GM12864 (cell line): ENCODE measurements around the gene LDLRAD4.

Experiments
- DNase-seq: peaks from one replicate; pipeline ENCODE4 v3.0.0-alpha.2; 2011; ENCODE audit warnings: low read depth
- H3K4me3 ChIP-seq: 2 replicates; pipeline ENCODE4 v1.5.1; 2011; ENCODE audit warnings: mild to moderate bottlenecking, low read depth, low read length, control low read depth
- TF ChIP-seq, protein P1 (sequence below): IDR thresholded peaks from 2 replicates; pipeline ENCODE4 v1.5.1; 2011; ENCODE audit warnings: low read depth, mild to moderate bottlenecking, moderate library complexity, low read length, control low read depth, inconsistent platforms; ENCODE audit errors: missing control alignments

LDLRAD4 gene

DNA sequence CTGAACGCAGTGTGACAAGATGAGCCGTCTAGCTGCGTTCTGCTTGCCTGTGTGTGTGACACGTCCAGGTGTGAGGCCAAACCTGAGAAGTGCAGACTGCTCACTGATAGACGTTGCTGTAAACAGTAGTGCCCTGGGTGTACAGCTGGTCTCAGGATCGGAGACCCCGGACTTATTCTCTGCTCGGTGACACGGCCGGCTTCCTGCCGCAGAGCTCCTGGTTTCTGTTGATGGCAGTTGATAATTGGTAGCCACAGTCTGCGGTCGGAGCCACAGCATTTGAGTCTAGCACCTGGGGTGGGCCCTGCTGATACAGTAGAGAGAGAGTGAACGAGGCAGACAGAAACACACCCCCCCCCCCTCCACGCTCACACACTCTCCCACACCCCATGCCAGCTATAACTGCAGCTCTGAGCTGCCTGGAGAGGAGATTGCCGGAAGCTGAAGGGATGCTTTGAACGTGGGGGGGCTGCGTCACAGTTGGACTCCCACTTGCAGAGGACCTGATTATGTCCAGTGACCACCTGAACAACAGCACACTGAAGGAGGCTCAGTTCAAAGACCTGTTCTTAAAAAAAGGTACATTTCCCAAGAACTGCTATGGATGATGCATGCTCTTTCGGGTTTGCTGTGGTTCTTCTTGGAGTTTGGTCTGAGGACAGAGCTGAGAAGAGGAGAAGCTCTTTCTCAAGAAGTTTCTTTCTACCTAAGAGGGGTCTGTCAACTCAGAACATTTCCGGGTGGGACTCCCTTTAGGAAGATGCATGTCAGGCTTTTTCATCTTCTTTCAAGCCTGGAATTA lies 393.8 kb downstream of the LDLRAD4 start:
- DNase-seq: peak; percentile 91
- TF ChIP-seq, protein P1, sequence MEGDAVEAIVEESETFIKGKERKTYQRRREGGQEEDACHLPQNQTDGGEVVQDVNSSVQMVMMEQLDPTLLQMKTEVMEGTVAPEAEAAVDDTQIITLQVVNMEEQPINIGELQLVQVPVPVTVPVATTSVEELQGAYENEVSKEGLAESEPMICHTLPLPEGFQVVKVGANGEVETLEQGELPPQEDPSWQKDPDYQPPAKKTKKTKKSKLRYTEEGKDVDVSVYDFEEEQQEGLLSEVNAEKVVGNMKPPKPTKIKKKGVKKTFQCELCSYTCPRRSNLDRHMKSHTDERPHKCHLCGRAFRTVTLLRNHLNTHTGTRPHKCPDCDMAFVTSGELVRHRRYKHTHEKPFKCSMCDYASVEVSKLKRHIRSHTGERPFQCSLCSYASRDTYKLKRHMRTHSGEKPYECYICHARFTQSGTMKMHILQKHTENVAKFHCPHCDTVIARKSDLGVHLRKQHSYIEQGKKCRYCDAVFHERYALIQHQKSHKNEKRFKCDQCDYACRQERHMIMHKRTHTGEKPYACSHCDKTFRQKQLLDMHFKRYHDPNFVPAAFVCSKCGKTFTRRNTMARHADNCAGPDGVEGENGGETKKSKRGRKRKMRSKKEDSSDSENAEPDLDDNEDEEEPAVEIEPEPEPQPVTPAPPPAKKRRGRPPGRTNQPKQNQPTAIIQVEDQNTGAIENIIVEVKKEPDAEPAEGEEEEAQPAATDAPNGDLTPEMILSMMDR: no peak
- H3K4me3 ChIP-seq: peak overlapping the region; percentile 57

DNA sequence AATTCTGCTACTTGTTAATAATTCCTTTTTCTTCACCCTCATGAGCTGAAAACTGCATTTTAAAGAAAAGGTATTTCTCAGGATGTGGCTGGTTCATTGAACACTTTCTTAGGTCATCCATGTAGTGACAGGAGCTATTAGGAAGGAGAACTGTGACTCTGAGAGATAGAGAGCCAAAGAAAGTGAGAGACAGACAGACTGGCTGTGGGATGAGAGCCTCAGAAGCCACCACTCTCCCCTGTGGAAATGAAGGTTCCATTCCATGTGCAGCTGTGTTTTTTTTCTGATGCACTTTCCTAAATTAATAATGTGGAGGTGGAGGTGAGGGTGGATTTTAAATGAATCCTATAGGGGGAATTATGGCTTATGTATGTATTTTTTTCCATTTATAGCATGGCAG lies 394.5 kb downstream of the LDLRAD4 start:
- TF ChIP-seq, protein P1: no peak
- peak overlapping the region; percentile 57 for H3K4me3 ChIP-seq
- DNase-seq: no peak

GRCh38 chr18:13613591-13614501 lies 395.3 kb downstream of the LDLRAD4 start:
- H3K4me3 ChIP-seq: peak overlapping the region; percentile 57
- no peak for DNase-seq

DNA sequence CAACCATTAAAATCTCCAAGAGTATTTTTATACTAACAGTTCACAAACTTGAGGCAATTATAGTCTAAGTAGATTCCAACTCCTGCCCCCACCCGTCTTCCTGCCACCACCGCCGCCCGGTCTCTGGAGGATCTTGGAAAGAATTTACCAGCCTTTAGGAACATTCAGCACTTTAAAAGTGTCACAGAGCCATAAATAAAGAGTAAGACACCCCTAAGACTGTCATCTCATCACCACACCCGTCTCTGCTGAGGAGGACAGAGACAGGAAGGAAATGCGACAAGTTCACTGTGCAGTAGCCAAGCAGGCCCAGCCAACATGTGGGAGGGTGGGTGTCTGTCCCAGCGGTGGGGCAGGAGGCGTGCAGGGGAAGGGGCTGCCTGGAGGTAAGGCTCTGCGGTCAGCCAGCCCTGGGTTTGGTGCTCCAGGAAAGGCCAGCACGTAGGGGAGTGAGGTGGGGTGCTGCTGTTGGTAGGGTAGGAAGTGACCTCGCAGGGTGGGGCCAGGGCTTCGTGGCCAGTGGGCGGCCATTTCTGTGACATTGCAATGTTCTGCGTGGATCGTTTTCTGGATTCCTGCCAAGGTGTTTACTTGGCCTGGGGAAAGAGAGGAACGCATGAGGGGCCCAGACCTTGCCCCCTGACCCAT lies 396.2 kb downstream of the LDLRAD4 start:
- TF ChIP-seq, protein P1: no peak

More at GRCh38 chr18:13613591-13614501, 395.3 kb downstream of the LDLRAD4 start:
- TF ChIP-seq, protein P1: no peak

GRCh38 chr18:13615432-13615861 lies 396.9 kb downstream of the LDLRAD4 start:
- H3K4me3 ChIP-seq: peak overlapping the region; percentile 57; the same call in 1 of the 2 replicates
- TF ChIP-seq, protein P1: no peak
- no peak for DNase-seq

More for the DNA sequence above, 396.2 kb downstream of the LDLRAD4 start:
- no peak for DNase-seq
- H3K4me3 ChIP-seq: peak overlapping the region; percentile 57

DNA sequence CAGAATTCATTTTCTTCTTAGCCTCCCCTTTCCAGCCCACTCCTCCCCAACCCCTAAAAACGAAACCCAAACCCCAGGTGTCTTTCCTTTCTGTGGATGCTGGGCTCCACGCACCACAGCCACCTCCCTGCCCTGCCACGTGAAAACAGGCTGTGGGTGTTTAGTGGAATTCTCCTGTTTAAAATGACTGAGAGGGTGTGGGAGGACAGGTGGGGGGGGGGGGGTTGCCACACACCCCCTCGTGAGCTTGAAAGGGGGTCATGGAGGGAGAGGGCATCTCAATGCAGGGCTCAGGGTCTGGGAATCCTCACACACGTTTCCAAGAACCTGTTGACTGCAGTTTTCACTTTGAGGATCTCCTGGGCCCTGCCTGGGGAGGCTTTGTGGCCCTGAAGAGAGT lies 397.5 kb downstream of the LDLRAD4 start:
- no peak for DNase-seq
- peak overlapping the region; percentile 57; the same call in 1 of the 2 replicates for H3K4me3 ChIP-seq
- TF ChIP-seq, protein P1: no peak
